Stimulated activated CD8-positive, alpha-beta memory T cell treated with anti-CD3 and anti-CD28 coated beads, Interleukin-4, amount 100 ng/mL, for 1 hour (primary cell): Measurements from ENCODE around the gene RPL13.
"Not testable (repeated sequence)": the region's sequence is repeated elsewhere in the genome, so short reads cannot be mapped to it uniquely, and the experiment has no call there.

Experiments used
- DNase-seq, 2 donors: peaks; one replicate each; pipeline ENCODE4 v3.0.0-alpha.2; 2020; ENCODE audit warnings: low read depth in 2 of 2, low spot score in 1 of 2

Gene RPL13

DNA sequence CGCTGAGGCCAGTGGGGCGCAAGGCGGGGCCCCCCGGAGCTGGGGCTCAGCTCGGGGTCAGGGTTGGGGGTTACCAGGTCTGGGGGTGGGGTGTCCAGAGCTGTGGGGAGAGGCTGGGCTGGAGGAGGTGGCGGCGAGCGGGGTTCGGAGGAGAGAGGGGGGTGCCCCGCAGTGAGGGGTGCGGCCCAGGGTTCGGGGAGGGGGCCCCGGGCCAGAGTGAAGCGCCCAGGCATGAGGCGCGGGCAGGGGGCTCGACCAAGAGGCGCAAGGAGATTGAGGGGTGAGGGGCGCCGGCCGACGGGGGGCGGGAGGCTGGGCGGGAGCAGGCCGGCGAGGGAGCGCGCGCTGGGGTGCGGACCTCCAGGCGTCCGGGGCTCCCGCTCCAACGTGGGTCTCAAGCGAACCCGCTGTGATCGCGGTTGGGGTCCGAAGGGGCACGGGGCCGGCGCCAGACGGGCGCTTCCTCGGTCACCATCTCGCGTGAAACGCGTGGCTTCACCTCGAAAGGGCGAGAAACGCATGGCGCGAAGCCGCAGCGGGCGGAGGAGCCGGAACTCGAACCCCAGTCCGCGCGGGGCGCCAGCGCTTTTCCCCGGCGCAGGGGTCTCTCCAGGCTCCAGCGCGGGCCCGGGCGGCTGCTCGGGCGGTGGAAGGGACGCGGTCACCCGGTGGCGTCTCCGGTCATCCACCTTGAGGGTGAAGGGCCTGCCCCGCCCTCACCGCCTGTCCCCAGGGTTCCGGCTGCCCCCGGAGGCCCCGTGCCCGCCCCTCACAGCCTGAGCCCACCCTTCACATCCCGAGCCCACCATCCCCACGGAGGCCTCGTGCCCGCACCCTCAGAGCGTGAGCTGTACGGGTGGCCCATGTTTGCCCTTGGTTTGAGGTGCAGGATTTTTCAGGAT is 15.9 kb downstream of the RPL13 start:
- no peak for DNase-seq

DNA sequence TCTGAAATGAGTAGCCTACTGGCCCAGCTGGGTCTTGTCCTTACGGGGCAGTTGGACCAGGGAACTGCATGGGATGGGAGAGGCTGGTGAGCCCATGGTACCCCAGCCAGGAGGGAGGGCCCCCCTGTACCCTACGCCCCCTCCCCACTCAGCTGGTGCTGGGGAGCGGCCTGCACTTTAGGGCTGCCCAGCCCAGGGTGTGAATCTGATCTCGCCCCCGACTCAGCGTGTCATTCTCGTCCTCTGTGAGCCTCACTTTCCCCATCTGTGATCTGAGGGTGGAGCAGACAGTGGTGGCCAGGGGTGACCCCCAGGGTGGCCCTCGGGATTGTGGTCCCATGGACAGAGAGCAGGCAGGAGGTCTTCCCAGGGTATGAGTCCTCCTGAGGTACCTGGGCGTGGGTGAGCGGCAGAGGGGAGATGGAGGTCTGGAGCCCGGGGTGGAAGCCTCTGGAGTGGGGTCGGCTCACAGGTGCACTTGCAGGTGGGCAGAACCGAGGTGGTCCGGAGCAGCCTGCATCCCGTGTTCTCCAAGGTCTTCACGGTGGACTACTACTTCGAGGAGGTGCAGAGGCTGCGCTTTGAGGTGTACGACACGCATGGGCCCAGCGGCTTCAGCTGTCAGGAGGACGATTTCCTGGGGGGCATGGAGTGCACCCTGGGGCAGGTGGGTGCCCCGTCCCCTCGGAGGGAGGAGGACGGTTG is 16.7 kb downstream of the RPL13 start:
- DNase-seq, result no peak

DNA sequence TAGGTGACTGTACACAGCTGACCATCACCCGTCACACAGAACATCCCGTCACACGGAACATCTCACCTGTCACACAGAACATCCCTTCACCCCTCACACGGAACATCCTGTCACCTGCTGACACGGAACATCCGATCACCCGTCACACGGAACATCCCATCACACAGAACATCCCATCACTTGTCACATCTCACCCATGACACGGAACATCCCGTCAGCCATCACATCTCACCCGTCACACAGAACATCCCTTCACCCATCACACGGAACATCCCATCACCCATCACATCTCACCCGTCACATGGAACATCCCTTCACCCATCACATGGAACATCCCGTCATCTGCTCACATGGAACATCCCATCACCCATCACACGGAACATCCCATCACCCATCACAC is 18.9 kb downstream of the RPL13 start:
- no peak for DNase-seq

DNA sequence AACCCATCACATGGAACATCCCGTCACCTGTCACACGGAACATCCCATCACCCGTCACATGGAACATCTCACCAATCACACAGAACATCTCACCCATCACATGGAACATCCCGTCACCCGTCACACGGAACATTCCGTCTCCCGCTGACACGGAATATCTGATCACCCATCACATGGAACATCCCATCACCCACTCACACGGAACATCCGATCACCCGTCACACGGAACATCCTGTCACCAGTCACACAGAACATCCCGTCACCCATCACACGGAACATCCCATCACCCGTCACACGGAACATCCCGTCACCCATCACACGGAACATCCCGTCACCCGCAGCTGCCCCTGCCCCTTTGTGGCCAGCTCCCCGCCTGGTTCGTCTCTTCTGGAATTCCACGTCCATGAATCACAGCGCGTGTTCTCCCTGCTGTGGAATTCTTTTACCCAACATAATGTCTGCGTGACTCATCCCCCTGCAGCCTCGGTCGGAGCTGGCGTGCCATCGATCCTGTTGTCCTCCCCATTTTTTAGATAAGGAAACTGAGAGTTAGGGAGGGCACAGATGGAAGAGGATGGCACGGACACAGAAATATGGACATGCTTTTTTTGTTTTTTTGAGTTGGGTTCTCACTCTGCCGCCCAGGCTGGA is 20.7 kb downstream of the RPL13 start:
- DNase-seq, result no peak

GRCh38 chr16:89581861-89582563 is 21.5 kb downstream of the RPL13 start:
- DNase-seq, result no peak

DNA sequence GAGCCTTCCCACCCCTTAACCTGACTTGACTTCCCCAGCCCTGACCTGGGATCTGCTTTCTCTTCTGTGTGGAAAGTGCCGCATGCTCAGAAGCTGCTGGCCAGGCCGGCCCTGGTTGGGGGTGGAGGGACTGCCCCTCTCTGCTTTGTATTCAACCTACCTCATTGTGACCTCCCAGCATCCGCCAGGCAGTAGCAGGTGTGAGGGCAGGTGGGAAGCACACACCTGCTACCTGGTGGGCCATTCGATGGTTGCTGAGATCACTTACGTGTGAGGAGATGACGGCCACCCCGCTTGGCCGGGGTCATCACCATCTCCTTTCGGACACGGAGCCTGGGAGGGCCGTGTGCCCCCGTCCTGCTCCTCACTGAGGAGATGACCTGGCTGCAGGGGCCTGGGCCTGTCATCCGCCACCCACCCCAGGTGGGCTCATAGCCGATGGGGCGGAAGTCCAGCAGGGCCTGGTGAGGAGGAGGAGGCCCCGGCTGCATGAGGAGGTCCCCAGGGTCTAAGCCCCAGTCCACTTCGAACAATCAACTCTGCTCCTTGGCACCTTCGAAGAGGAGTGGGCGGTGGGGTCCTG is 22.2 kb downstream of the RPL13 start:
- DNase-seq, result no peak

DNA sequence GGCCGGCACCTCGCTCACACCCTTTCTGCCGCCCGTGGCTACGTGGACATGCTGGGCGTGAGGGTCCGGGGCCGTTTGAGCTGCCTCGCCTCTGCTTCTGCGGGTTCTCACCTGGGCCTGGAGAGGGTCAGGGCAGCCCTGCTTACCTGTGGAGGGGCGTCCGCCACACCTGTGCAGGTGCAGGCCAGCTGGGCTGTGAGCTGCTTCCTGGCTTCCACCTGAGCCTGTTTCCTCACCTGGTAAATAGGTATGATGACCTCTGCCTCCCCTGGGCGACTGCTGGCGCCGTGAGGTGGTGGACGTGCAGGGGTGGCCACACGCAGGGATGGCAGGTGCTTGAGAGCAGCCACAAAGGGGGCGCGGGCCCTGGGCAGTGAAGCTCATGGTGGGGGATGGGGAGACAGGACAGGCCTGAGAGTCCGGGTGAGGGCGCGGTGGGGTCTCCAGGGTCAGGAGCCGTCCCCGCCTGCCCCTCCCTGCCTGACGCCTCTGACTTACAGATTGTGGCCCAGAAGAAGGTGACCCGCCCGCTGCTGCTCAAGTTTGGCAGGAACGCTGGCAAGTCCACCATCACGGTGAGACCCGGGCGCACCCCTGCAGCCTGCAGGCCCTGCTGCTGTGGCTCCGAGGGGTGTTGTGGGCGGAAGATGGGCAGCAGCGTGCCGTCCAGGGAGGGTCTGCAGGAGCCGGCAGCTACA is 22.9 kb downstream of the RPL13 start:
- no peak for DNase-seq

- DNase-seq, result no peak
Observed at GRCh38 chr16:89583895-89584644, 23.6 kb downstream of the RPL13 start.

GRCh38 chr16:89584768-89585549 is 24.5 kb downstream of the RPL13 start:
- DNase-seq, result no peak

DNA sequence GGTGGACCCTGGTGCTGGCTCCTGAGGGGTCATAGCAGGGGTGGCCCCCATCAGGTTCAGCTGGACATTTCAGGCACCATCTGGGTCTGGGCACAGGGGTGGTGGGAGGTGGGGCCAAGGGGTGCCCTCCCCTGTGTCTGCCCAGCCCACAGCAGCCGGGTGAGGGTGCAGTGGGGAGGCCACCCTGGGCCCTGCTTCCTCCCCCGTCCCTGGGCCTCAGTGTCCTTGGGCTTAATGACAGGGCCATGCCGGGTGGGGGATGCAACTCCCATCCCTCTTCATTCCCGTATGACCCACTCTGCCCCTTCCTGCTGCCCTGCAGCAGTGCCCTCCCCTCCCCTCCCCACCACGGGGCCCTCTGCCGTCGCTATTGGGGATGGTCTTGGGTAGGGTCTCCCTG is 25.7 kb downstream of the RPL13 start:
- DNase-seq, result no peak

DNA sequence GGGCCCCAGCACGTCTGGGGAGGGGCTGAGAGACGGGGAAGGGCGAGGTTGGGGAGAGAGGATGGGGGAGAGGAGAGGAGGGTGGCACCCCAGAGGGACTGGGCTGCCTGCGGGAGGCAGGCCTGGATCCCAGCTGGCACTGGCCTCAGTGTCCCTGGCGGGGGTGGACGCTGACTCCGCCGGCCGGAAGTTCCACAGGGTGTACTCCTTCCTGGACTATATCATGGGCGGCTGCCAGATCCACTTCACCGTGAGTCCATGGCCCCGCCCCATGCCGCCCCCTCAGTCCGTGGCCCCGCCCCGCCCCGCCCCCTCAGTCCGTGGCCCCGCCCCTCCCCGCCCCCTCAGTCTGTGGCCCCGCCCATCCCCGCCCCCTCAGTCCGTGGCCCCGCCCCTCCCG is 26.4 kb downstream of the RPL13 start:
- no peak for DNase-seq

- not testable (repeated sequence) for DNase-seq
Observed at GRCh38 chr16:89587676-89588075, 27.2 kb downstream of the RPL13 start.

DNA sequence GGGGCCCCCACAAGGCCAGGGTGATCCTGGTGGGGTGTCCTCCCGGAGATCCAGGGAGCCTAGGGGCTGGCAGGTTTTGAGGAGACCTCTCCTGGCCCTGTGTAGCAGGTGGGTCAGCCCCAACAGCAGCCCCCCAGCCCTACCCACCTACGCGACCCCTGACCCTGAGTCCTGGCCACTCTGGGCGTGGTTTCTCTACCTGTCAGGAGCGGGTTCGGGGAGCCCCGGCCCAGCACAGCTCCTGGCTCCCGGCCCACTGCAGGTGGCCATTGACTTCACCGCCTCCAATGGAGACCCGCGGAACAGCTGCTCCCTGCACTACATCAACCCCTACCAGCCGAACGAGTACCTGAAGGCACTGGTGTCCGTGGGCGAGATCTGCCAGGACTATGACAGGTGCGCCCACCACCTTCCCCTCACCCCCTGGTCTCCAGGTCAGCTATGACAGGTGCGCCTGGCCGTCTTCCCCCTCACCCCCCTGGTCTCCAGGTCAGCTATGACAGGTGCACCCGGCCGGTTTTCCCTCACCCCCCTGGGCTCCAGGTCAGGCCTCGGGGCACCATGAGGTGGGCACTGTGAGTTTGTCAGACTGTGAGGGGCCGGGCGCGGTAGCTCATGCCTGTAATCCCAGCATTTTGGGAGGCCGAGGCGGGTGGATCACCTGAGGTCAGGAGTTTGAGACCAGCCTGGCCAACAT is 28.1 kb downstream of the RPL13 start:
- DNase-seq, result no peak

- DNase-seq, result no peak
Observed at GRCh38 chr16:89589241-89589926, 28.9 kb downstream of the RPL13 start.

DNA sequence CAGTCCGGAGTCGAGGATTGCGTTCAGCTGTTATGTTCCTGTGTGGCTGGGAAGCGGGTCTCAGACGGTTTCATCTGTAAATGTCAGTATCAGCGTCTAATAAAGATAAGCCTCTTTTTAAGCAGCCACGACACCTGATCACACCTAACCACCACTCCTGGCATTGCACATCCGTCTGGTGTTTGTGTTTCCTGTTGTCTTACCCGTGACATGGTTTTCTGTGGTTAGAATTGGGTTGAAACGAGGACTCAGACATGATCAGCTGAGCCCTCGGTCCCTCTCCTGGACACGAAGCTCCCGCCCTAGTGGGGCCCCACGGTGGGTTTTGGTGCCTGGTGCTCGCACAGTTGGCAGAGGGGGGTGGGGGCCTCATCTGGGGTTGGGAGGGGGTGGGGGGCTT is 33.4 kb downstream of the RPL13 start:
- peak in 1 of 2 donors; percentile 27 for DNase-seq

- no peak for DNase-seq
Observed at GRCh38 chr16:89595330-89596060, 35.0 kb downstream of the RPL13 start.

- DNase-seq, result no peak
Observed at GRCh38 chr16:89596061-89596689, 35.7 kb downstream of the RPL13 start.
